ENCODE data around the gene ZNF782.
"Not testable (repeated sequence)": the region's sequence is repeated elsewhere in the genome, so short reads cannot be mapped to it uniquely, and the experiment has no call there.

The ZNF782 gene

GRCh38 chr9:96874201-96874785 lies 20.0 kb upstream of the ZNF782 start:
- Histone ChIP-seq H3K9ac (ENCODE audit: low read length in 2 of 2) (no peak overlapping the region), H3K27me3 (ENCODE audit: control insufficient read depth in 1 of 2, insufficient read depth in 2 of 2, low read length in 2 of 2) (peaks cover 23 to 27% of the 10 kb centered on the region in 2 donors), H3K4me1 (ENCODE audit: control insufficient read depth, insufficient read depth, low read length) (peaks cover 2% of the 10 kb centered on the region), H3K27ac (ENCODE audit: low read length) (no peak overlapping the region), H3K9me3 (ENCODE audit: control insufficient read depth in 2 of 2, low read length in 2 of 2) (no peaks in the 10 kb centered on the region), H3K36me3 (ENCODE audit: control insufficient read depth in 2 of 2, insufficient read depth in 2 of 2, low read length in 2 of 2) (no peaks in the 10 kb centered on the region), H3K4me3 (ENCODE audit: low read length in 2 of 2) (no peak overlapping the region)

GRCh38 chr9:96871176-96871575 lies 16.9 kb upstream of the ZNF782 start:
- peaks cover 10 to 12% of the 10 kb centered on the region in 2 donors for H3K27me3 ChIP-seq (ENCODE audit: control insufficient read depth in 1 of 2, insufficient read depth in 2 of 2, low read length in 2 of 2)
- no peaks in the 10 kb centered on the region for H3K36me3 ChIP-seq (ENCODE audit: control insufficient read depth in 2 of 2, insufficient read depth in 2 of 2, low read length in 2 of 2)
- no peaks in the 10 kb centered on the region for H3K9me3 ChIP-seq (ENCODE audit: control insufficient read depth in 2 of 2, low read length in 2 of 2)
- no peak overlapping the region for H3K4me3 ChIP-seq (ENCODE audit: low read length in 2 of 2)
- H3K9ac ChIP-seq (ENCODE audit: low read length in 2 of 2) = no peak overlapping the region
- peaks cover 2% of the 10 kb centered on the region for H3K4me1 ChIP-seq (ENCODE audit: control insufficient read depth, insufficient read depth, low read length)
- no peak overlapping the region for H3K27ac ChIP-seq (ENCODE audit: low read length)

- H3K4me1 ChIP-seq (ENCODE audit: control insufficient read depth, insufficient read depth, low read length) = no peaks in the 10 kb centered on the region
- H3K36me3 ChIP-seq (ENCODE audit: control insufficient read depth in 2 of 2, insufficient read depth in 2 of 2, low read length in 2 of 2) = no peaks in the 10 kb centered on the region
- H3K4me3 ChIP-seq (ENCODE audit: low read length in 2 of 2) = no peak overlapping the region
- H3K9ac ChIP-seq (ENCODE audit: low read length in 2 of 2) = no peak overlapping the region
- no peak overlapping the region for H3K27ac ChIP-seq (ENCODE audit: low read length)
- no peaks in the 10 kb centered on the region for H3K9me3 ChIP-seq (ENCODE audit: control insufficient read depth in 2 of 2, low read length in 2 of 2)
- H3K27me3 ChIP-seq (ENCODE audit: control insufficient read depth in 1 of 2, insufficient read depth in 2 of 2, low read length in 2 of 2) = no peaks in the 10 kb centered on the region
These were observed 14.4 kb upstream of the ZNF782 start for GRCh38 chr9:96868709-96869108.

GRCh38 chr9:96867079-96867804 lies 12.9 kb upstream of the ZNF782 start:
- no peak overlapping the region for H3K9ac ChIP-seq (ENCODE audit: low read length in 2 of 2)
- H3K9me3 ChIP-seq (ENCODE audit: control insufficient read depth in 2 of 2, low read length in 2 of 2) = no peaks in the 10 kb centered on the region
- no peak overlapping the region for H3K27ac ChIP-seq (ENCODE audit: low read length)

GRCh38 chr9:96865240-96865639 lies 10.9 kb upstream of the ZNF782 start:
- not testable (repeated sequence) for H3K4me3 ChIP-seq (ENCODE audit: low read length in 2 of 2); H3K9ac ChIP-seq (ENCODE audit: low read length in 2 of 2); H3K4me1 ChIP-seq (ENCODE audit: control insufficient read depth, insufficient read depth, low read length); H3K27me3 ChIP-seq (ENCODE audit: control insufficient read depth in 1 of 2, insufficient read depth in 2 of 2, low read length in 2 of 2); H3K27ac ChIP-seq (ENCODE audit: low read length); H3K36me3 ChIP-seq (ENCODE audit: control insufficient read depth in 2 of 2, insufficient read depth in 2 of 2, low read length in 2 of 2); H3K9me3 ChIP-seq (ENCODE audit: control insufficient read depth in 2 of 2, low read length in 2 of 2)

More at GRCh38 chr9:96867079-96867804, 12.9 kb upstream of the ZNF782 start:
- Histone ChIP-seq H3K4me3 (ENCODE audit: low read length in 2 of 2) (no peak overlapping the region), H3K36me3 (ENCODE audit: control insufficient read depth in 2 of 2, insufficient read depth in 2 of 2, low read length in 2 of 2) (no peaks in the 10 kb centered on the region), H3K4me1 (ENCODE audit: control insufficient read depth, insufficient read depth, low read length) (no peaks in the 10 kb centered on the region), H3K27me3 (ENCODE audit: control insufficient read depth in 1 of 2, insufficient read depth in 2 of 2, low read length in 2 of 2) (no peaks in the 10 kb centered on the region)

- no peaks in the 10 kb centered on the region for H3K4me1 ChIP-seq (ENCODE audit: control insufficient read depth, insufficient read depth, low read length)
- no peak overlapping the region for H3K27ac ChIP-seq (ENCODE audit: low read length)
- H3K27me3 ChIP-seq (ENCODE audit: control insufficient read depth in 1 of 2, insufficient read depth in 2 of 2, low read length in 2 of 2) = no peaks in the 10 kb centered on the region
- H3K9me3 ChIP-seq (ENCODE audit: control insufficient read depth in 2 of 2, low read length in 2 of 2) = no peaks in the 10 kb centered on the region
- H3K9ac ChIP-seq (ENCODE audit: low read length in 2 of 2) = no peak overlapping the region
- no peak overlapping the region for H3K4me3 ChIP-seq (ENCODE audit: low read length in 2 of 2)
- no peaks in the 10 kb centered on the region for H3K36me3 ChIP-seq (ENCODE audit: control insufficient read depth in 2 of 2, insufficient read depth in 2 of 2, low read length in 2 of 2)
These were observed 5.3 kb upstream of the ZNF782 start for GRCh38 chr9:96859461-96860198.

- no peak overlapping the region for H3K9ac ChIP-seq (ENCODE audit: low read length in 2 of 2)
- no peak overlapping the region for H3K4me3 ChIP-seq (ENCODE audit: low read length in 2 of 2)
- no peaks in the 10 kb centered on the region for H3K27me3 ChIP-seq (ENCODE audit: control insufficient read depth in 1 of 2, insufficient read depth in 2 of 2, low read length in 2 of 2)
- H3K27ac ChIP-seq (ENCODE audit: low read length) = no peak overlapping the region
- H3K9me3 ChIP-seq (ENCODE audit: control insufficient read depth in 2 of 2, low read length in 2 of 2) = no peaks in the 10 kb centered on the region
- H3K36me3 ChIP-seq (ENCODE audit: control insufficient read depth in 2 of 2, insufficient read depth in 2 of 2, low read length in 2 of 2) = no peaks in the 10 kb centered on the region
- H3K4me1 ChIP-seq (ENCODE audit: control insufficient read depth, insufficient read depth, low read length) = peaks cover 1% of the 10 kb centered on the region
These were observed 4.4 kb upstream of the ZNF782 start for GRCh38 chr9:96858670-96859069.

GRCh38 chr9:96858018-96858573 lies 3.8 kb upstream of the ZNF782 start:
- H3K27me3 ChIP-seq (ENCODE audit: control insufficient read depth in 1 of 2, insufficient read depth in 2 of 2, low read length in 2 of 2) = no peaks in the 10 kb centered on the region
- no peaks in the 10 kb centered on the region for H3K36me3 ChIP-seq (ENCODE audit: control insufficient read depth in 2 of 2, insufficient read depth in 2 of 2, low read length in 2 of 2)
- H3K9ac ChIP-seq (ENCODE audit: low read length in 2 of 2) = no peak overlapping the region
- no peaks in the 10 kb centered on the region for H3K9me3 ChIP-seq (ENCODE audit: control insufficient read depth in 2 of 2, low read length in 2 of 2)
- peaks cover 7% of the 10 kb centered on the region for H3K4me1 ChIP-seq (ENCODE audit: control insufficient read depth, insufficient read depth, low read length)
- no peak overlapping the region for H3K4me3 ChIP-seq (ENCODE audit: low read length in 2 of 2)
- H3K27ac ChIP-seq (ENCODE audit: low read length) = no peak overlapping the region

- Histone ChIP-seq H3K27ac (ENCODE audit: low read length) (no peak overlapping the region), H3K36me3 (ENCODE audit: control insufficient read depth in 2 of 2, insufficient read depth in 2 of 2, low read length in 2 of 2) (no peaks in the 10 kb centered on the region), H3K9me3 (ENCODE audit: control insufficient read depth in 2 of 2, low read length in 2 of 2) (no peaks in the 10 kb centered on the region), H3K27me3 (ENCODE audit: control insufficient read depth in 1 of 2, insufficient read depth in 2 of 2, low read length in 2 of 2) (no peaks in the 10 kb centered on the region), H3K4me1 (ENCODE audit: control insufficient read depth, insufficient read depth, low read length) (peaks cover 11% of the 10 kb centered on the region), H3K9ac (ENCODE audit: low read length in 2 of 2) (no peak overlapping the region), H3K4me3 (ENCODE audit: low read length in 2 of 2) (no peak overlapping the region)
These were observed 2.3 kb upstream of the ZNF782 start for GRCh38 chr9:96856363-96857286.

GRCh38 chr9:96854651-96855273 lies 448 bp upstream of the ZNF782 start:
- H3K4me1 ChIP-seq (ENCODE audit: control insufficient read depth, insufficient read depth, low read length) = peaks cover 11% of the 10 kb centered on the region
- H3K27ac ChIP-seq (ENCODE audit: low read length) = no peak overlapping the region
- peak overlapping the region; percentile 73 to 81 for H3K9ac ChIP-seq (ENCODE audit: low read length in 2 of 2)

More at GRCh38 chr9:96854651-96855273, 448 bp upstream of the ZNF782 start:
- Histone ChIP-seq H3K36me3 (ENCODE audit: control insufficient read depth in 2 of 2, insufficient read depth in 2 of 2, low read length in 2 of 2) (no peaks in the 10 kb centered on the region), H3K4me3 (ENCODE audit: low read length in 2 of 2) (peak overlapping the region; percentile 75 to 88), H3K27me3 (ENCODE audit: control insufficient read depth in 1 of 2, insufficient read depth in 2 of 2, low read length in 2 of 2) (no peaks in the 10 kb centered on the region), H3K9me3 (ENCODE audit: control insufficient read depth in 2 of 2, low read length in 2 of 2) (no peaks in the 10 kb centered on the region)
